GM19239 (cell line): ENCODE results near the gene HMX1.

Source experiments
- DNase-seq: peaks from one replicate; pipeline ENCODE4 v3.0.0; 2011; ENCODE audit warnings: low spot score; ENCODE audit not compliant: insufficient read length
- FAIRE-seq: peaks from 2 replicates; lab custom pipeline; 2011; peaks lifted over from hg19 to GRCh38; lab: Jason Lieb, UNC

The HMX1 gene

GRCh38 chr4:8910100-8910821 lies 38.6 kb upstream of the HMX1 start:
- no peak for FAIRE-seq
- DNase-seq = no peak

GRCh38 chr4:8909548-8909947 lies 37.9 kb upstream of the HMX1 start:
- FAIRE-seq (no peak), DNase-seq (no peak)

- no peak for FAIRE-seq
- DNase-seq = no peak
Measured at GRCh38 chr4:8908206-8908893, 36.7 kb upstream of the HMX1 start.

- no peak for DNase-seq
- FAIRE-seq = no peak
Measured at GRCh38 chr4:8907596-8908205, 36.1 kb upstream of the HMX1 start.

- FAIRE-seq (no peak), DNase-seq (no peak)
Measured at GRCh38 chr4:8906991-8907595, 35.5 kb upstream of the HMX1 start.

GRCh38 chr4:8906668-8906970 lies 35.0 kb upstream of the HMX1 start:
- FAIRE-seq = no peak

GRCh38 chr4:8905773-8906667 lies 34.4 kb upstream of the HMX1 start:
- DNase-seq (no peak), FAIRE-seq (no peak)

More at GRCh38 chr4:8906668-8906970, 35.0 kb upstream of the HMX1 start:
- DNase-seq = no peak

GRCh38 chr4:8905226-8905772 lies 33.7 kb upstream of the HMX1 start:
- DNase-seq = no peak
- no peak for FAIRE-seq

GRCh38 chr4:8904666-8905065 lies 33.0 kb upstream of the HMX1 start:
- FAIRE-seq = no peak
- DNase-seq = no peak

GRCh38 chr4:8904041-8904501 lies 32.4 kb upstream of the HMX1 start:
- DNase-seq = no peak
- no peak for FAIRE-seq

- FAIRE-seq (no peak), DNase-seq (no peak)
Measured at GRCh38 chr4:8901335-8901734, 29.7 kb upstream of the HMX1 start.

- DNase-seq = no peak
Measured at GRCh38 chr4:8900588-8900987, 28.9 kb upstream of the HMX1 start.

GRCh38 chr4:8898419-8898818 lies 26.8 kb upstream of the HMX1 start:
- DNase-seq (no peak), FAIRE-seq (no peak)

More at GRCh38 chr4:8900588-8900987, 28.9 kb upstream of the HMX1 start:
- FAIRE-seq = no peak

- FAIRE-seq (no peak), DNase-seq (no peak)
Measured at GRCh38 chr4:8897251-8898167, 25.9 kb upstream of the HMX1 start.

- DNase-seq = no peak
- FAIRE-seq = no peak
Measured at GRCh38 chr4:8896506-8896905, 24.9 kb upstream of the HMX1 start.

GRCh38 chr4:8896071-8896470 lies 24.4 kb upstream of the HMX1 start:
- DNase-seq (no peak), FAIRE-seq (no peak)

- FAIRE-seq = no peak
Measured at GRCh38 chr4:8895295-8895694, 23.7 kb upstream of the HMX1 start.

GRCh38 chr4:8894424-8894816 lies 22.8 kb upstream of the HMX1 start:
- FAIRE-seq = no peak
- no peak for DNase-seq

More at GRCh38 chr4:8895295-8895694, 23.7 kb upstream of the HMX1 start:
- no peak for DNase-seq
